RPMI7951 (cell line): ENCODE data around the gene CYTL1. TPM values are rescaled to one million over a fixed set of nuclear protein-coding genes. Genes with fewer than 3 reads are reported as not detected.

Experiments
- DNase-seq: peaks from one replicate; pipeline ENCODE4 v3.0.0-alpha.2; 2012; ENCODE audit warnings: low read depth
- total RNA-seq: library from RNA; depleted of rRNA; stranded (reverse); fragments of >200 nt; shearing (Covaris generic); gene quantifications from 2 replicates; pipeline ENCODE4 v1.2.3, GENCODE V29; 2014; rRNA removed

CYTL1 gene
- total RNA-seq, 1 experiment from 2014 or later = 24.6 TPM

DNA sequence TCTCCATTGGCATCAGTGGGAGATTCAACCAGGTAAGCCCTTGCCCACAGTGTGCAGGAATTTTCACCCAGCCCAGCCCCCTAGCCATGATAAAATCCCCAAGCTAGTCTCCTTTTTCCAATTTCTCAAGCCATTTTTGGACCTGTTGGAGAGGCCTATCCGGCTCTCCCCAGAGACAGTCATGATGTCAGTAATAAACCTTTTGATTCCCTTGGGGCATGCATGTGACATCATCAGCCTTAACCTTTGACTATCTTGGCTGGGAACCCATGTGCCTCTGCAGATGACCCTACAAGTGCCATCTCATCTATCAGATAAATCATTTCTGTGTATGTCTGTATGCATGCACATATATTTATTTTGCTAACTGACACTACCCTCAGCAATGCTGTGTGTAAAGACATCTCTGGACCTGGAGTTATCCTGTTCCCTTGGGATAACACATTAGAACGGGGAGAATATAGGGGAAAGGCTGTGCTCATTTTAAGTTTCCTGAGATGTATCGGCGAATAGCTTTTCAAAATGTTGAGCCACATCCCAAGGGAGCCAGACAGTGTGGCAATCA, 51.0 kb downstream of the CYTL1 start:
- DNase-seq = no peak

Other genes with a start within 250 kb of the CYTL1 start
- gene MSX1, start 159.8 kb downstream of the CYTL1 start, total RNA-seq = 6.4 and 7.6 TPM in 2 replicates
- gene STK32B, start 32.0 kb upstream of the CYTL1 start, total RNA-seq = 11.7 and 13.7 TPM in 2 replicates